Measurements from ENCODE around the gene CMC1. TPM values are rescaled to one million over a fixed set of nuclear protein-coding genes. Genes with fewer than 3 reads are reported as not detected.
"Not testable (repeated sequence)": the region's sequence is repeated elsewhere in the genome, so short reads cannot be mapped to it uniquely, and the experiment has no call there.

The CMC1 gene
- total RNA-seq = 17.6 TPM
- polyA plus RNA-seq = 51.7 TPM
- long read RNA-seq, donor 1, full-length matches to known transcripts = 2 of 2 reads
- long read RNA-seq, donor 1, partial matches to known transcripts = 0 of 2 reads
- long read RNA-seq, donor 1, other reads (novel, unspliced or antisense) = 0 of 2 reads
- long read RNA-seq, donor 2, full-length matches to known transcripts = 39 of 39 reads
- long read RNA-seq, donor 2, partial matches to known transcripts = 0 of 39 reads
- long read RNA-seq, donor 2, other reads (novel, unspliced or antisense) = 0 of 39 reads
- long read RNA-seq, donor 3, full-length matches to known transcripts = 48 of 48 reads
- long read RNA-seq, donor 3, partial matches to known transcripts = 0 of 48 reads
- long read RNA-seq, donor 3, other reads (novel, unspliced or antisense) = 0 of 48 reads
- long read RNA-seq, donor 4, full-length matches to known transcripts = 13 of 18 reads
- long read RNA-seq, donor 4, partial matches to known transcripts = 5 of 18 reads
- long read RNA-seq, donor 4, other reads (novel, unspliced or antisense) = 0 of 18 reads
- long read RNA-seq, donor 5, full-length matches to known transcripts = 44 of 44 reads
- long read RNA-seq, donor 5, partial matches to known transcripts = 0 of 44 reads
- long read RNA-seq, donor 5, other reads (novel, unspliced or antisense) = 0 of 44 reads
- long read RNA-seq, donor 6, full-length matches to known transcripts = 23 of 23 reads
- long read RNA-seq, donor 6, partial matches to known transcripts = 0 of 23 reads
- long read RNA-seq, donor 6, other reads (novel, unspliced or antisense) = 0 of 23 reads
- long read RNA-seq, donor 7, full-length matches to known transcripts = 26 of 51 reads
- long read RNA-seq, donor 7, partial matches to known transcripts = 6 of 51 reads
- long read RNA-seq, donor 7, other reads (novel, unspliced or antisense) = 19 of 51 reads
- long read RNA-seq, donor 8, full-length matches to known transcripts = 4 of 4 reads
- long read RNA-seq, donor 8, partial matches to known transcripts = 0 of 4 reads
- long read RNA-seq, donor 8, other reads (novel, unspliced or antisense) = 0 of 4 reads
- long read RNA-seq, donor 9, full-length matches to known transcripts = 13 of 13 reads
- long read RNA-seq, donor 9, partial matches to known transcripts = 0 of 13 reads
- long read RNA-seq, donor 9, other reads (novel, unspliced or antisense) = 0 of 13 reads
- long read RNA-seq, donor 10, full-length matches to known transcripts = 23 of 23 reads
- long read RNA-seq, donor 10, partial matches to known transcripts = 0 of 23 reads
- long read RNA-seq, donor 10, other reads (novel, unspliced or antisense) = 0 of 23 reads

DNA sequence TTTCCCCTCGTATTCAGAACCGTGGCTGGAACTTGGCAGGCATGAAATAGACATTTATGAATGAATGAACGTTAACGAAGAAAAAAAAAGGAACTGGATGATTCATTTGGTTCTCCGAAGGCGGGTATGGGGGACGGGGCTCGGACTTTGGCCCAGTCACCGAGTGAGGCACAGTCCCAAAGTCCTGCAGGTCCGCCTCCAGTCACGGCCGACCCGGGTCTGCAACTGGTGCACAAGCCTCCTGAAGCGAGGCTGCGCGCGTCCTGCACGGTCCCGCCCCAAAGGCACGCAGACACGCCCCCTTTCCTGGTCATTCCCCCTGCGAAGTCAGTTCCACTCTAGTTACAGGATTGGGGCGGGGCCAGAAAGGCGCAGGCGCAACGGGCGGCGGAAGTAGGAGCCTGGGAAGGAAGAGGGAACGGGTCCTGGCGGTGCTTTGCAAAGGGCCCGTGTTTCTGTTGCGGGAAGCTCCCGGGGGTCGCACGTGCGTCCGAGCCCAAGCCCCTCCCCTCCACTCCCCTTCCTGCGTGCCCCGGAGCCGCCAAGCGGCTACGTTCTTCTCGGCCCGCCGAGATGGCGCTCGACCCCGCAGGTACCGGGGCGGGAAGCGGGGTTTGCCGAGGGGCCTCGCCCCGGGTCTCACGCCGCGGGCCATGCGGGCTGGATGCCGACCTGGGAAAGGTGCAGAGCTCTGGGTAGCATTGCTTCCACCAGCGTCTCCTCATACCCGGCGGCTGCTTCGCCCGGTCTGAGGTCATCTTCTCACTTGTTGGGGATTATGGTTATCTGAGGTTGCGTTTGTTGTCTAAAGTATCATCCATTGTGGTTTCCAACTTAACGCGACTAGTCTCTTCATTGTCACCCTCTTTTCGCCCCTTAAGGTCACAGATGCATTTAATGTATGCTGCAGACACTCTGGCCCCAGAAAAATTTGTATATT is at the start of gene CMC1:
TSS of gene CMC1 (plus strand) at position 399 of the 940 bp plus-strand sequence. CDS start at position 574, 175 bp downstream.
- peak within 1 kb of the TSS; percentile 86 to 96 for H3K4me3 ChIP-seq (ENCODE audit: low read length in 2 of 2)
- WGBS = under 1% methylated on average over 68 of the region's 68 CpGs

GRCh38 chr3:28198161-28198560 is 43.3 kb upstream of the CMC1 start:
- Histone ChIP-seq H3K36me3 (ENCODE audit: control insufficient read depth in 2 of 2, insufficient read depth in 2 of 2, low read length in 1 of 2) (no peaks in the 10 kb centered on the region), H3K27ac (ENCODE audit: low read depth in 1 of 2, low read length in 1 of 2) (no peak overlapping the region), H3K9me3 (ENCODE audit: control insufficient read depth in 2 of 2, insufficient read depth in 1 of 2, low read length in 1 of 2) (no peaks in the 10 kb centered on the region), H3K4me3 (ENCODE audit: low read length in 2 of 2) (no peak overlapping the region), H3K4me1 (ENCODE audit: control insufficient read depth in 2 of 2, insufficient read depth in 2 of 2, low read length in 2 of 2) (no peaks in the 10 kb centered on the region), H3K27me3 (ENCODE audit: control insufficient read depth in 2 of 2, insufficient read depth in 1 of 2, low read length in 1 of 2) (no peaks in the 10 kb centered on the region)
- 94% methylated on average over 3 of the region's 3 CpGs for WGBS
- DNase-seq (ENCODE audit: low read depth in 6 of 9, low spot score in 9 of 9) = no peak

More for the DNA sequence above, at the start of gene CMC1:
- peak; percentile 61 to 91 (median 81) for DNase-seq (ENCODE audit: low read depth in 6 of 9, low spot score in 9 of 9)
- no peaks in the 10 kb centered on the region for H3K9me3 ChIP-seq (ENCODE audit: control insufficient read depth in 2 of 2, insufficient read depth in 1 of 2, low read length in 1 of 2)
- peak within 1 kb of the TSS; percentile 72 to 80 for H3K27ac ChIP-seq (ENCODE audit: low read depth in 1 of 2, low read length in 1 of 2)
- no peaks in the 10 kb centered on the region for H3K36me3 ChIP-seq (ENCODE audit: control insufficient read depth in 2 of 2, insufficient read depth in 2 of 2, low read length in 1 of 2)
- no peaks in the 10 kb centered on the region for H3K27me3 ChIP-seq (ENCODE audit: control insufficient read depth in 2 of 2, insufficient read depth in 1 of 2, low read length in 1 of 2)
- H3K4me1 ChIP-seq (ENCODE audit: control insufficient read depth in 2 of 2, insufficient read depth in 2 of 2, low read length in 2 of 2) = peaks cover 4 to 8% of the 10 kb centered on the region in 2 donors

DNA sequence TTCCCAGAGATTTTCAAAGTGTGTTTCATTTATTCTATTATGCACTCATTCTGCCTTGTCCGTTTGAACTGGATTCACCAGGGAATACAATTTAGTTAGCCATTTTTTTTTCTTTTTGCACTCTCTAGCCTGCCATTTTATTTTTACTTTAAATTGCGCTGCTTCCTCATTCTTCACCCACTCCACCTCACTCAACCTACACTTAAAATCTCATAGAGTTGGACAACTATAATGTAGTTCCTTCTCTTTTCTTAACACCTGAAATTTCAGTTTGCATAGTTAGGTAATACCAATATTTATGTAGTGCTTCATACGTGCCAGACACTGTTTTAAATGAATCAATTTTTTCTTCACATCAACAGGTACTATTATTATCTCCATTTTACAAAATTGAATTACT is 42.4 kb upstream of the CMC1 start:
- Histone ChIP-seq H3K9me3 (ENCODE audit: control insufficient read depth in 2 of 2, insufficient read depth in 1 of 2, low read length in 1 of 2) (no peaks in the 10 kb centered on the region), H3K4me1 (ENCODE audit: control insufficient read depth in 2 of 2, insufficient read depth in 2 of 2, low read length in 2 of 2) (no peaks in the 10 kb centered on the region), H3K27me3 (ENCODE audit: control insufficient read depth in 2 of 2, insufficient read depth in 1 of 2, low read length in 1 of 2) (no peaks in the 10 kb centered on the region), H3K36me3 (ENCODE audit: control insufficient read depth in 2 of 2, insufficient read depth in 2 of 2, low read length in 1 of 2) (no peaks in the 10 kb centered on the region), H3K27ac (ENCODE audit: low read depth in 1 of 2, low read length in 1 of 2) (no peak overlapping the region), H3K4me3 (ENCODE audit: low read length in 2 of 2) (no peak overlapping the region)
- DNase-seq (ENCODE audit: low read depth in 6 of 9, low spot score in 9 of 9) = no peak
- 98% methylated on average over 3 of the region's 3 CpGs for WGBS

DNA sequence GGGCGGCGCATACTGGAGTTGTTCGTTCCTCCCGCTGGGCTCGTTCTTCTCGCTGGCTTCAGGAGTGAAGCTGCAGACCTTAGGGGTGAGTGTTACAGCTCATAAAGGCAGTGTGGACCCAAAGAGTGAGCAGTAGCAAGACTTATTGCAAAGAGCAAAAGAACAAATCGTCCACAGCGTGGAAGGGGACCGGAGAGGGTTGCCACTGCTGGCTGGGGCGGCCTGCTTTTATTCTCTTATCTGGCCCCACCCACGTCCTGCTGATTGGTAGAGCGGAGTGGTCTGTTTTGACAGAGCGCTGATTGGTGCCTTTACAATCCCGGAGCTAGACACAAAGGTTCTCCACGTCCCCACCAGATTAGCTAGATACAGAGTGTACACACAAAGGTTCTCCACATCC is 41.8 kb upstream of the CMC1 start:
- H3K4me3 ChIP-seq (ENCODE audit: low read length in 2 of 2); H3K9me3 ChIP-seq (ENCODE audit: control insufficient read depth in 2 of 2, insufficient read depth in 1 of 2, low read length in 1 of 2); H3K4me1 ChIP-seq (ENCODE audit: control insufficient read depth in 2 of 2, insufficient read depth in 2 of 2, low read length in 2 of 2); DNase-seq (ENCODE audit: low read depth in 6 of 9, low spot score in 9 of 9); H3K27ac ChIP-seq (ENCODE audit: low read depth in 1 of 2, low read length in 1 of 2); H3K27me3 ChIP-seq (ENCODE audit: control insufficient read depth in 2 of 2, insufficient read depth in 1 of 2, low read length in 1 of 2); H3K36me3 ChIP-seq (ENCODE audit: control insufficient read depth in 2 of 2, insufficient read depth in 2 of 2, low read length in 1 of 2): not testable (repeated sequence)
- 97% methylated on average over 15 of the region's 15 CpGs for WGBS

- not testable (repeated sequence) for H3K4me3 ChIP-seq (ENCODE audit: low read length in 2 of 2); H3K9me3 ChIP-seq (ENCODE audit: control insufficient read depth in 2 of 2, insufficient read depth in 1 of 2, low read length in 1 of 2); H3K4me1 ChIP-seq (ENCODE audit: control insufficient read depth in 2 of 2, insufficient read depth in 2 of 2, low read length in 2 of 2); H3K27ac ChIP-seq (ENCODE audit: low read depth in 1 of 2, low read length in 1 of 2); H3K36me3 ChIP-seq (ENCODE audit: control insufficient read depth in 2 of 2, insufficient read depth in 2 of 2, low read length in 1 of 2); H3K27me3 ChIP-seq (ENCODE audit: control insufficient read depth in 2 of 2, insufficient read depth in 1 of 2, low read length in 1 of 2); DNase-seq (ENCODE audit: low read depth in 6 of 9, low spot score in 9 of 9)
- 81% methylated on average over 47 of the region's 47 CpGs for WGBS
Observed at GRCh38 chr3:28200366-28200848, 41.0 kb upstream of the CMC1 start.

DNA sequence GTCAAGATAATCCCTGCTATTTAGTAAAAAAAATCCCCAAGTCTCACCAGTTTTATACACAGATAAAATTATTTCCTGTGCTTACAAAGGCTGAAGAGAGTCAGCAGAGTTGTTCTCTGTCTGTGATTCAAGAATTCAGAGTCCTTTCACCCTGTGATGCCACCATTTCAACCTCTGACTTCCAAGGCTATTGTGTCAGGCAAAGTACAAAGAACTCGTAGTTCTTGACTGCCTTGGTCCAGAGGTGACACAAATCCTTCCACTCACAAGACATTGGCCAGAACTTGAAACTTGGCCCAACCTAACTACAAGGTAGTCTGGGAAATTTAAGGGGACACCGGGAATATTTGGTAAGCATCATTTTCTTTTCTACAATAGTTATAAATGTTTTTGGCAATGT is 34.9 kb upstream of the CMC1 start:
- H3K36me3 ChIP-seq (ENCODE audit: control insufficient read depth in 2 of 2, insufficient read depth in 2 of 2, low read length in 1 of 2) = no peaks in the 10 kb centered on the region
- H3K27ac ChIP-seq (ENCODE audit: low read depth in 1 of 2, low read length in 1 of 2) = no peak overlapping the region
- no peaks in the 10 kb centered on the region for H3K27me3 ChIP-seq (ENCODE audit: control insufficient read depth in 2 of 2, insufficient read depth in 1 of 2, low read length in 1 of 2)
- no peak overlapping the region for H3K4me3 ChIP-seq (ENCODE audit: low read length in 2 of 2)
- DNase-seq (ENCODE audit: low read depth in 6 of 9, low spot score in 9 of 9) = no peak
- H3K9me3 ChIP-seq (ENCODE audit: control insufficient read depth in 2 of 2, insufficient read depth in 1 of 2, low read length in 1 of 2) = no peaks in the 10 kb centered on the region
- WGBS = 91% methylated on average over 2 of the region's 2 CpGs
- H3K4me1 ChIP-seq (ENCODE audit: control insufficient read depth in 2 of 2, insufficient read depth in 2 of 2, low read length in 2 of 2) = peaks cover under 1 to 6% of the 10 kb centered on the region in 2 donors

GRCh38 chr3:28207000-28207733 is 34.3 kb upstream of the CMC1 start:
- Histone ChIP-seq H3K4me1 (ENCODE audit: control insufficient read depth in 2 of 2, insufficient read depth in 2 of 2, low read length in 2 of 2) (peaks cover 2 to 8% of the 10 kb centered on the region in 2 donors), H3K9me3 (ENCODE audit: control insufficient read depth in 2 of 2, insufficient read depth in 1 of 2, low read length in 1 of 2) (no peaks in the 10 kb centered on the region), H3K36me3 (ENCODE audit: control insufficient read depth in 2 of 2, insufficient read depth in 2 of 2, low read length in 1 of 2) (no peaks in the 10 kb centered on the region), H3K27me3 (ENCODE audit: control insufficient read depth in 2 of 2, insufficient read depth in 1 of 2, low read length in 1 of 2) (no peaks in the 10 kb centered on the region), H3K4me3 (ENCODE audit: low read length in 2 of 2) (no peak overlapping the region), H3K27ac (ENCODE audit: low read depth in 1 of 2, low read length in 1 of 2) (no peak overlapping the region)
- no peak for DNase-seq (ENCODE audit: low read depth in 6 of 9, low spot score in 9 of 9)
- 95% methylated on average over 7 of the region's 7 CpGs for WGBS

Measured in thymus (tissue), 14 donors.